Loucy (cell line): ENCODE data around the gene CDH12.
"Not testable (repeated sequence)": the region's sequence is repeated elsewhere in the genome, so short reads cannot be mapped to it uniquely, and the experiment has no call there.

ENCODE experiments used
- CTCF ChIP-seq: fragments of 200-600 bp; sonication (generic); conservative IDR thresholded peaks from 2 replicates; pipeline ENCODE4 v1.5.1; 2014; ENCODE audit warnings: mild to moderate bottlenecking, antibody characterized with exemption, low read length
- EZH2phosphoT487 ChIP-seq: fragments of 200-600 bp; IDR thresholded peaks from 2 replicates; pipeline ENCODE4 v1.6.1; 2018; ENCODE audit warnings: antibody characterized with exemption, mild to moderate bottlenecking, moderate library complexity, borderline replicate concordance

- not testable (repeated sequence) for TF ChIP-seq CTCF, EZH2phosphoT487
Measured at GRCh38 chr5:22168704-22169103, 684.4 kb downstream of the CDH12 start.
